CD14-positive monocyte (primary cell): ENCODE data around the gene ZNF823. TPM values are rescaled to one million over a fixed set of nuclear protein-coding genes. Genes with fewer than 3 reads are reported as not detected.

Experiments
- DNase-seq, 3 donors: peaks; one replicate each; pipeline ENCODE4 v3.0.0-alpha.2; 2011 to 2022
- H2AFZ ChIP-seq: 2 replicates; pipeline ENCODE4 v1.6.0; 2012; ENCODE audit warnings: mild to moderate bottlenecking, low read depth, low read length, inconsistent platforms; ENCODE audit not compliant: insufficient read depth, poor library complexity, severe bottlenecking
- H3K27ac ChIP-seq, 2 donors: 1 replicate in 1 of 2; 2 replicates in 1 of 2; pipeline ENCODE4 v1.5.1; 2012 to 2013; ENCODE audit warnings: low read length in 2 of 2, control low read depth in 1 of 2, inconsistent platforms in 1 of 2, low read depth in 1 of 2, mild to moderate bottlenecking in 1 of 2
- H3K27me3 ChIP-seq, 2 donors: one replicate each; pipeline versions ENCODE4 v1.6.0 to v1.6.1; 2011 to 2013; ENCODE audit warnings: low read length in 2 of 2; ENCODE audit not compliant: control insufficient read depth in 2 of 2, insufficient read depth in 2 of 2
- H3K36me3 ChIP-seq, 2 donors: replicated peaks in 1 of 2; 1 replicate in 1 of 2; 2 replicates in 1 of 2; pipeline versions ENCODE4 v1.5.1 to v1.6.1; 2012 to 2013; ENCODE audit warnings: low read length in 2 of 2, control low read depth in 1 of 2, inconsistent platforms in 1 of 2, mild to moderate bottlenecking in 1 of 2; ENCODE audit not compliant: insufficient read depth in 2 of 2, control insufficient read depth in 1 of 2
- H3K4me1 ChIP-seq, 2 donors: 1 replicate in 1 of 2; 2 replicates in 1 of 2; pipeline versions ENCODE4 v1.5.1 to v1.6.1; 2012 to 2013; ENCODE audit warnings: low read length in 2 of 2, control low read depth in 1 of 2, inconsistent platforms in 1 of 2, mild to moderate bottlenecking in 1 of 2, moderate library complexity in 1 of 2; ENCODE audit not compliant: insufficient read depth in 2 of 2, control insufficient read depth in 1 of 2
- H3K4me2 ChIP-seq: replicated peaks from 2 replicates; pipeline ENCODE3; 2012; ENCODE audit warnings: low read length, moderate library complexity, mild to moderate bottlenecking; ENCODE audit not compliant: poor library complexity, severe bottlenecking; ENCODE audit errors: extremely low read depth
- H3K4me3 ChIP-seq, 3 experiments: fragments of 200-600 bp in 1 of 3; sonication (generic) in 1 of 3; replicated peaks in 1 of 3; 1 replicate in 2 of 3; 2 replicates in 1 of 3; pipeline ENCODE4 v1.5.1; 2011 to 2013; ENCODE audit warnings: low read length in 3 of 3, mild to moderate bottlenecking in 3 of 3, control low read depth in 2 of 3, low read depth in 2 of 3, inconsistent platforms in 1 of 3, moderate library complexity in 1 of 3
- H3K79me2 ChIP-seq: 2 replicates; pipeline ENCODE4 v1.6.0; 2012; ENCODE audit warnings: mild to moderate bottlenecking, control low read depth, inconsistent platforms, low read length, moderate library complexity; ENCODE audit not compliant: insufficient read depth
- H3K9ac ChIP-seq: 2 replicates; pipeline ENCODE4 v1.6.0; 2017; ENCODE audit warnings: low read length, mild to moderate bottlenecking; ENCODE audit not compliant: insufficient read depth, poor library complexity, severe bottlenecking
- H3K9me3 ChIP-seq, 2 donors: replicated peaks in 1 of 2; 1 replicate in 1 of 2; 2 replicates in 1 of 2; pipeline versions ENCODE4 v1.5.1 to v1.6.1; 2012 to 2013; ENCODE audit warnings: low read length in 2 of 2, control low read depth in 1 of 2; ENCODE audit not compliant: control insufficient read depth in 1 of 2, insufficient read depth in 1 of 2
- H4K20me1 ChIP-seq: 2 replicates; pipeline ENCODE4 v1.6.0; 2012; ENCODE audit warnings: mild to moderate bottlenecking, low read length, control low read depth, moderate library complexity; ENCODE audit not compliant: insufficient read depth
- H3K27ac Mint-ChIP-seq, 7 donors: one replicate each; pipeline ENCODE4 v1.8.0; 2020; ENCODE audit warnings: mild to moderate bottlenecking in 7 of 7, mixed read lengths in 7 of 7, moderate library complexity in 6 of 7, inconsistent platforms in 2 of 7
- H3K27me3 Mint-ChIP-seq, 3 donors: one replicate each; pipeline ENCODE4 v1.8.0; 2021 to 2022; ENCODE audit warnings: low read depth in 3 of 3, mild to moderate bottlenecking in 3 of 3, mixed read lengths in 3 of 3, moderate library complexity in 3 of 3, inconsistent platforms in 1 of 3
- H3K36me3 Mint-ChIP-seq, 2 donors: one replicate each; pipeline ENCODE4 v1.8.0; 2020; ENCODE audit warnings: mixed read lengths in 2 of 2, inconsistent platforms in 1 of 2, mild to moderate bottlenecking in 1 of 2
- H3K4me1 Mint-ChIP-seq: one replicate; pipeline ENCODE4 v1.8.0; 2020; ENCODE audit warnings: mild to moderate bottlenecking, mixed read lengths
- H3K4me3 Mint-ChIP-seq, 2 donors: one replicate each; pipeline ENCODE4 v1.8.0; 2020; ENCODE audit warnings: mild to moderate bottlenecking in 2 of 2, mixed read lengths in 2 of 2, moderate library complexity in 1 of 2
- H3K9me3 Mint-ChIP-seq, 7 donors: one replicate each; pipeline ENCODE4 v1.8.0; 2020 to 2022; ENCODE audit warnings: mixed read lengths in 7 of 7, mild to moderate bottlenecking in 6 of 7, moderate library complexity in 6 of 7, inconsistent platforms in 2 of 7
- WGBS: methylation state at CpG from one replicate; pipeline ENCODE4 v1.1.5; 2013; ENCODE audit warnings: missing lambda C conversion rate; ENCODE audit not compliant: insufficient coverage; 5-methylcytosine and 5-hydroxymethylcytosine counted together
- intact Hi-C, 2 donors: fragments of 100-400 bp; cut with micrococcal nuclease; formaldehyde crosslinking; loops; one replicate each; pipeline versions ENCODE4 v1.15.0 to v1.15.1; 2023
- polyA plus RNA-seq, 3 donors: library from polyadenylated mRNA; depleted of rRNA in 1 of 3; unstranded in 2 of 3; stranded (reverse) in 1 of 3; fragments of 300-500 nt in 2 of 3; fragments of >200 nt in 1 of 3; fragmentation: Illumina TruSeq in 2 of 3; gene quantifications; 1 replicate in 2 of 3; 2 replicates in 1 of 3; pipeline ENCODE4 v1.2.3, GENCODE V29; 2012 to 2021
- TF ChIP-seq, protein P1 (sequence below): fragments of 200-600 bp; IDR thresholded peaks from one replicate; pipeline ENCODE4 v1.8.0; 2022; ENCODE audit warnings: antibody characterized with exemption, mild to moderate bottlenecking

ZNF823 gene
- polyA plus RNA-seq, 3 donors = 0.48 to 0.85 (median 0.67) TPM

GRCh38 chr19:11694533-11695439 lies 44.0 kb downstream of the ZNF823 start:
- intact Hi-C loops = loop anchor here in 1 of 2 donors (10.0 kb wide), 1 partner anchor 100 kb away; the partner anchor contains the start of gene ZNF627
- Mint-ChIP-seq H3K27ac (peak overlapping the region in 6 of 7 donors; percentile 52 to 86 (median 70)), H3K4me3 (peak overlapping the region; percentile 98), H3K36me3 (no peaks in the 10 kb centered on the region), H3K4me1 (peaks cover 18% of the 10 kb centered on the region), H3K27me3 (peaks cover 4 to 19% (median 18%) of the 10 kb centered on the region in 3 donors), H3K9me3 (peaks cover 7 to 27% (median 21%) of the 10 kb centered on the region in 7 donors)
- H3K9me3 ChIP-seq = no peaks in the 10 kb centered on the region
- no peaks in the 10 kb centered on the region for H4K20me1 ChIP-seq
- peaks cover 12 to 18% of the 10 kb centered on the region in 2 donors for H3K4me1 ChIP-seq
- H2AFZ ChIP-seq = peak overlapping the region; percentile 87
- peak; percentile 78 to 84 (median 80) for DNase-seq
- TF ChIP-seq, protein P1, sequence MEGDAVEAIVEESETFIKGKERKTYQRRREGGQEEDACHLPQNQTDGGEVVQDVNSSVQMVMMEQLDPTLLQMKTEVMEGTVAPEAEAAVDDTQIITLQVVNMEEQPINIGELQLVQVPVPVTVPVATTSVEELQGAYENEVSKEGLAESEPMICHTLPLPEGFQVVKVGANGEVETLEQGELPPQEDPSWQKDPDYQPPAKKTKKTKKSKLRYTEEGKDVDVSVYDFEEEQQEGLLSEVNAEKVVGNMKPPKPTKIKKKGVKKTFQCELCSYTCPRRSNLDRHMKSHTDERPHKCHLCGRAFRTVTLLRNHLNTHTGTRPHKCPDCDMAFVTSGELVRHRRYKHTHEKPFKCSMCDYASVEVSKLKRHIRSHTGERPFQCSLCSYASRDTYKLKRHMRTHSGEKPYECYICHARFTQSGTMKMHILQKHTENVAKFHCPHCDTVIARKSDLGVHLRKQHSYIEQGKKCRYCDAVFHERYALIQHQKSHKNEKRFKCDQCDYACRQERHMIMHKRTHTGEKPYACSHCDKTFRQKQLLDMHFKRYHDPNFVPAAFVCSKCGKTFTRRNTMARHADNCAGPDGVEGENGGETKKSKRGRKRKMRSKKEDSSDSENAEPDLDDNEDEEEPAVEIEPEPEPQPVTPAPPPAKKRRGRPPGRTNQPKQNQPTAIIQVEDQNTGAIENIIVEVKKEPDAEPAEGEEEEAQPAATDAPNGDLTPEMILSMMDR = no peak
- H3K79me2 ChIP-seq = no peaks in the 10 kb centered on the region
- WGBS = 3% methylated on average over 54 of the region's 61 CpGs
- peak overlapping the region; percentile 74 to 79 (median 78) for H3K4me3 ChIP-seq
- peak overlapping the region; percentile 70 for H3K9ac ChIP-seq
- H3K36me3 ChIP-seq = no peaks in the 10 kb centered on the region
- no peaks in the 10 kb centered on the region for H3K27me3 ChIP-seq
- H3K4me2 ChIP-seq = peak overlapping the region; percentile 98
- peak overlapping the region in 1 of 2 donors; percentile 29 for H3K27ac ChIP-seq
